Retinal pigment epithelial cell (primary cell): Measurements from ENCODE around the gene MTHFR.

ENCODE experiments used
- DNase-seq: peaks from one replicate; pipeline ENCODE4 v3.0.0-alpha.2; 2010; ENCODE audit warnings: low read depth
- H3K4me3 ChIP-seq: 2 replicates; pipeline ENCODE4 v1.5.1; 2011; ENCODE audit warnings: mild to moderate bottlenecking, low read length, control low read depth, moderate library complexity
- TF ChIP-seq, protein P1 (sequence below): conservative IDR thresholded peaks from 2 replicates; pipeline ENCODE4 v1.5.1; 2011; ENCODE audit warnings: low read depth, low read length, control low read depth, inconsistent platforms

Gene MTHFR

GRCh38 chr1:11828511-11828910 is 22.7 kb upstream of the MTHFR start:
- no peak overlapping the region for H3K4me3 ChIP-seq
- TF ChIP-seq, protein P1, sequence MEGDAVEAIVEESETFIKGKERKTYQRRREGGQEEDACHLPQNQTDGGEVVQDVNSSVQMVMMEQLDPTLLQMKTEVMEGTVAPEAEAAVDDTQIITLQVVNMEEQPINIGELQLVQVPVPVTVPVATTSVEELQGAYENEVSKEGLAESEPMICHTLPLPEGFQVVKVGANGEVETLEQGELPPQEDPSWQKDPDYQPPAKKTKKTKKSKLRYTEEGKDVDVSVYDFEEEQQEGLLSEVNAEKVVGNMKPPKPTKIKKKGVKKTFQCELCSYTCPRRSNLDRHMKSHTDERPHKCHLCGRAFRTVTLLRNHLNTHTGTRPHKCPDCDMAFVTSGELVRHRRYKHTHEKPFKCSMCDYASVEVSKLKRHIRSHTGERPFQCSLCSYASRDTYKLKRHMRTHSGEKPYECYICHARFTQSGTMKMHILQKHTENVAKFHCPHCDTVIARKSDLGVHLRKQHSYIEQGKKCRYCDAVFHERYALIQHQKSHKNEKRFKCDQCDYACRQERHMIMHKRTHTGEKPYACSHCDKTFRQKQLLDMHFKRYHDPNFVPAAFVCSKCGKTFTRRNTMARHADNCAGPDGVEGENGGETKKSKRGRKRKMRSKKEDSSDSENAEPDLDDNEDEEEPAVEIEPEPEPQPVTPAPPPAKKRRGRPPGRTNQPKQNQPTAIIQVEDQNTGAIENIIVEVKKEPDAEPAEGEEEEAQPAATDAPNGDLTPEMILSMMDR = no peak
- no peak for DNase-seq

DNA sequence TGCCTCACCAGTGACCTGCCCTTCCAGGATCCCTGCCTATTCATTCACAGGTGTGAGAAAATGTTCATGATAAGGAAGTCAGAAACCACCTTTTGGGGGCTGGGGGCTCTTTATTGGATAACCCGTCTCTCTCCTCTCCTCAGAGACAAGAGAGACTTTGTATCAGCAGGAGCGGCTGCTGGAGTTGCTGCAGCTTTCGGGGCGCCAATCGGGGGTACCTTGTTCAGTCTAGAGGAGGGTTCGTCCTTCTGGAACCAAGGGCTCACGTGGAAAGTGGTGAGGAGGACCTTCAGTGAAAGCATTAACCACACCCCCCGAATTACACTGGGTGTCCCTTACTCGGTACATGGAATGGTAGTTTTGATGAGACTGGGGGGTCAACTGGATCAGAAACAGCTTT is 21.2 kb upstream of the MTHFR start:
- no peak overlapping the region for H3K4me3 ChIP-seq
- TF ChIP-seq, protein P1 = no peak
- no peak for DNase-seq

GRCh38 chr1:11825131-11825530 is 19.4 kb upstream of the MTHFR start:
- no peak for DNase-seq
- no peak overlapping the region for H3K4me3 ChIP-seq
- TF ChIP-seq, protein P1 = no peak

DNA sequence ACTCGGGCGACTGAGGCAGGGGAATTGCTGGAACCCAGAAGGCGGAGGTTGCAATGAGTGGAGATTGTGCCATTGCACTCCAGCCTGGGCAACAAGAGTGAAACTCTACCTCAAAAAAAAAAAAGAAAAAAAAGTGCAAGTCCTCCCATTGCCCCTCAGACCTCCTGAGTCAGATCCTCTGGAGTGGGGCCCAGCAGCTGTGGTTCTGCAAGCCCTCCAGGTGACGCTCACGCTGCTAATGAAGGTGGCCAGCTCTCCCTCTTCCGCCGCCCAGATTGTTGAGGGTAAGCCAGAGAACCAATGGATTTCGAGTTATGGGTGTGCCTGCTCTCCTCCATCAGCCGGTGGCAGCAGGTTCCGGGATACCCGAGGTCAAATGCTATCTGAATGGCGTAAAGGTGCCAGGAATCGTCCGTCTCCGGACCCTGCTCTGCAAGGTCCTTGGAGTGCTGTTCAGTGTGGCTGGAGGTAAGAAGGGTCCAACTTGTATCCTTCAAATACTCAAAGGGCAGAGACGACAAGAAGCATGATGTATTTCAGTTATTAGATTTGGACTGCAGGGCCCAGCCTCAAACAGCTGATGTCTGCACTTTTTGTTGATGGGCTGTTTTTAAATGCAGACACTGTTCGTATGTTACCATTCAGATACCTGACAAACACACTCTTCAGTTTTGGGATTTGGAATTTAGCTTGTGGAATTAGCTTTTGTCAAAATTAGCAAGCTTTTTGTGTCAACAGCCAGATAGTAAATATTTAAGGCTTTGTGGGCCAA is 17.8 kb upstream of the MTHFR start:
- TF ChIP-seq, protein P1 = no peak
- no peak overlapping the region for H3K4me3 ChIP-seq
- no peak for DNase-seq

- no peak for DNase-seq
- H3K4me3 ChIP-seq = no peak overlapping the region
- TF ChIP-seq, protein P1 = no peak
Measured at GRCh38 chr1:11822091-11822490, 16.3 kb upstream of the MTHFR start.

- DNase-seq = no peak
- no peak overlapping the region for H3K4me3 ChIP-seq
- TF ChIP-seq, protein P1 = no peak
Measured at GRCh38 chr1:11817192-11817591, 11.4 kb upstream of the MTHFR start.

DNA sequence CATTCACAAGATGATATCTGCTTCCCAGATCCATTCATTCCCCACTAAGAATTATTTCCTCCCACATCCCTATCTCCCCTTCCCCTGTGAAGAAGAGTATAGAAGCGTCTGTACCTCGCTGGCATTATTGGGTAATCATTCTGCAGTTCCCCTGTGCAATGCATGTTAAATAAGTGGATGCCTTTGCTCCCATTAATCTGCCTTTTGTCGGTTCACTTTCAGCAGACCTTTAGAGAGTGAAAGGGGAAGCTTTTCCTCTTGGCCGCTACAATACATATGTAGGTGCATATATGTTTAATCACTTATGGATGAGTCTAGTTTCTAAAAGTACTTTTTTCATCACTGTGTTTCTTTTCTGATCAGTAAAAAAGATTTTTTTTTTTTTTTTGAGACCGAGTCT is 7.3 kb upstream of the MTHFR start:
- DNase-seq = no peak
- TF ChIP-seq, protein P1 = no peak
- H3K4me3 ChIP-seq = no peak overlapping the region
